ENCODE measurements around the gene IL10RA.

Gene IL10RA

GRCh38 chr11:118003456-118003855 lies 17.3 kb downstream of the IL10RA start:
- no peak overlapping the region for H3K27ac ChIP-seq (ENCODE audit: low read depth, low read length, poor library complexity, severe bottlenecking)
- H3F3A ChIP-seq (ENCODE audit: insufficient read depth, low read length) = no peaks in the 10 kb centered on the region
- H3K79me2 ChIP-seq (ENCODE audit: insufficient read depth, low read length) = no peaks in the 10 kb centered on the region
- H3K9me3 ChIP-seq (ENCODE audit: low read length) = no peaks in the 10 kb centered on the region
- TF ChIP-seq EZH2 (IDR thresholded peaks at IDR 0.05; ENCODE audit: borderline replicate concordance, low read length) (no peak), CTCF (IDR thresholded peaks at IDR 0.05; ENCODE audit: low read length) (no peak)
- no peak overlapping the region for H2AFZ ChIP-seq (ENCODE audit: low read length)
- H3K4me1 ChIP-seq (ENCODE audit: insufficient read depth, low read length, severe bottlenecking) = peaks cover 40% of the 10 kb centered on the region
- H3K27me3 ChIP-seq (ENCODE audit: insufficient read depth, low read length) = no peaks in the 10 kb centered on the region
- no peak overlapping the region for H3K4me3 ChIP-seq (ENCODE audit: low read depth, low read length, poor library complexity, severe bottlenecking)
- H4K20me1 ChIP-seq (ENCODE audit: insufficient read depth, low read length) = no peaks in the 10 kb centered on the region
- H3K9me2 ChIP-seq (ENCODE audit: low read depth, low read length) = no peaks in the 10 kb centered on the region
- H3K36me3 ChIP-seq (ENCODE audit: insufficient read depth, low read length) = no peaks in the 10 kb centered on the region
- H3K9ac ChIP-seq (ENCODE audit: low read length) = no peak overlapping the region
- no peak overlapping the region for H3K4me2 ChIP-seq (ENCODE audit: low read length)

GRCh38 chr11:118004543-118005223 lies 18.5 kb downstream of the IL10RA start:
- Histone ChIP-seq H3K36me3 (ENCODE audit: insufficient read depth, low read length) (no peaks in the 10 kb centered on the region), H3K4me2 (ENCODE audit: low read length) (no peak overlapping the region), H4K20me1 (ENCODE audit: insufficient read depth, low read length) (no peaks in the 10 kb centered on the region), H3K27me3 (ENCODE audit: insufficient read depth, low read length) (no peaks in the 10 kb centered on the region), H2AFZ (ENCODE audit: low read length) (no peak overlapping the region), H3K4me1 (ENCODE audit: insufficient read depth, low read length, severe bottlenecking) (peaks cover 52% of the 10 kb centered on the region), H3K4me3 (ENCODE audit: low read depth, low read length, poor library complexity, severe bottlenecking) (no peak overlapping the region), H3K9me2 (ENCODE audit: low read depth, low read length) (no peaks in the 10 kb centered on the region), H3K79me2 (ENCODE audit: insufficient read depth, low read length) (no peaks in the 10 kb centered on the region), H3K9ac (ENCODE audit: low read length) (no peak overlapping the region), H3K9me3 (ENCODE audit: low read length) (no peaks in the 10 kb centered on the region), H3F3A (ENCODE audit: insufficient read depth, low read length) (no peaks in the 10 kb centered on the region), H3K27ac (ENCODE audit: low read depth, low read length, poor library complexity, severe bottlenecking) (no peak overlapping the region)
- TF ChIP-seq CTCF (IDR thresholded peaks at IDR 0.05; ENCODE audit: low read length) (no peak), EZH2 (IDR thresholded peaks at IDR 0.05; ENCODE audit: borderline replicate concordance, low read length) (no peak)

- no peaks in the 10 kb centered on the region for H3K36me3 ChIP-seq (ENCODE audit: insufficient read depth, low read length)
- H3F3A ChIP-seq (ENCODE audit: insufficient read depth, low read length) = no peaks in the 10 kb centered on the region
- H4K20me1 ChIP-seq (ENCODE audit: insufficient read depth, low read length) = no peaks in the 10 kb centered on the region
- H3K4me1 ChIP-seq (ENCODE audit: insufficient read depth, low read length, severe bottlenecking) = peaks cover 60% of the 10 kb centered on the region
- peak overlapping the region; percentile 94 for H3K27ac ChIP-seq (ENCODE audit: low read depth, low read length, poor library complexity, severe bottlenecking)
- H3K79me2 ChIP-seq (ENCODE audit: insufficient read depth, low read length) = no peaks in the 10 kb centered on the region
- H3K9me3 ChIP-seq (ENCODE audit: low read length) = no peaks in the 10 kb centered on the region
- H3K9ac ChIP-seq (ENCODE audit: low read length) = no peak overlapping the region
- no peak overlapping the region; the same call in 1 of the 2 replicates for H3K4me2 ChIP-seq (ENCODE audit: low read length)
- TF ChIP-seq CTCF (IDR thresholded peaks at IDR 0.05; ENCODE audit: low read length) (no peak), EZH2 (IDR thresholded peaks at IDR 0.05; ENCODE audit: borderline replicate concordance, low read length) (no peak)
- no peaks in the 10 kb centered on the region for H3K9me2 ChIP-seq (ENCODE audit: low read depth, low read length)
- H3K4me3 ChIP-seq (ENCODE audit: low read depth, low read length, poor library complexity, severe bottlenecking) = no peak overlapping the region
- H3K27me3 ChIP-seq (ENCODE audit: insufficient read depth, low read length) = no peaks in the 10 kb centered on the region
- H2AFZ ChIP-seq (ENCODE audit: low read length) = no peak overlapping the region
Measured at GRCh38 chr11:118005224-118006152, 19.3 kb downstream of the IL10RA start.
